Thyroid gland (tissue), 4 donors: ENCODE measurements around the gene XCL1. TPM values are rescaled to one million over a fixed set of nuclear protein-coding genes. Genes with fewer than 3 reads are reported as not detected.
A peak's percentile ranks its signal among the peaks of the same experiment; 100 is the strongest.
"Not testable (repeated sequence)": the region's sequence is repeated elsewhere in the genome, so short reads cannot be mapped to it uniquely, and the experiment has no call there.

Source experiments
- DNase-seq, 2 donors: peaks; one replicate each; pipeline ENCODE4 v3.0.0-alpha.2; 2019
- H3K27ac ChIP-seq, 3 donors: fragments of 200-600 bp; sonication (generic); 1 replicate in 2 of 3; 2 replicates in 1 of 3; pipeline ENCODE4 v1.5.1; 2016 to 2019; ENCODE audit warnings: mild to moderate bottlenecking in 1 of 3, moderate library complexity in 1 of 3
- H3K27me3 ChIP-seq: fragments of 200-600 bp; sonication (generic); one replicate; pipeline ENCODE4 v1.5.1; 2019
- H3K36me3 ChIP-seq, 2 donors: fragments of 200-600 bp; sonication (generic); one replicate each; pipeline ENCODE4 v1.5.1; 2016 to 2019
- H3K4me1 ChIP-seq, 2 donors: fragments of 200-600 bp; sonication (generic); one replicate each; pipeline ENCODE4 v1.5.1; 2017 to 2019
- H3K4me3 ChIP-seq, 3 donors: fragments of 200-600 bp; sonication (generic); replicated peaks in 1 of 3; 1 replicate in 2 of 3; 2 replicates in 1 of 3; pipeline ENCODE4 v1.5.1; 2016; ENCODE audit warnings: mild to moderate bottlenecking in 1 of 3
- H3K9me3 ChIP-seq: fragments of 200-600 bp; sonication (generic); one replicate; pipeline ENCODE4 v1.5.1; 2017
- CTCF ChIP-seq, 6 experiments: fragments of 200-600 bp in 3 of 6; fragments of 450-650 bp in 3 of 6; sonication (generic) in 3 of 6; IDR thresholded peaks; one replicate each; pipeline ENCODE4 v1.5.1; 2016 to 2019; ENCODE audit warnings: antibody characterized with exemption in 6 of 6, mild to moderate bottlenecking in 2 of 6, inconsistent platforms in 1 of 6, moderate library complexity in 1 of 6
- POLR2A ChIP-seq, 2 donors: fragments of 450-650 bp; IDR thresholded peaks; one replicate each; pipeline ENCODE4 v1.6.1; 2017; ENCODE audit warnings: antibody characterized with exemption in 2 of 2, mild to moderate bottlenecking in 2 of 2, moderate library complexity in 1 of 2
- WGBS, 2 donors: methylation state at CpG; one replicate each; pipeline ENCODE4 v1.1.5; 2017; 5-methylcytosine and 5-hydroxymethylcytosine counted together
- intact Hi-C: fragments of 100-400 bp; cut with DNase I; formaldehyde crosslinking; loops from one replicate; pipeline ENCODE4 v1.15.1; 2023
- total RNA-seq, 4 donors: library from RNA; depleted of rRNA; stranded (reverse); fragments of >200 nt; gene quantifications; one replicate each; pipeline ENCODE4 v1.2.3, GENCODE V29; 2016

Gene XCL1
- total RNA-seq, 4 donors from 2014 or later: 0.81 TPM; not detected in 3

GRCh38 chr1:168568346-168568745 lies 8.1 kb upstream of the XCL1 start:
- TF ChIP-seq POLR2A (IDR thresholded peaks at IDR 0.05) (no peak), CTCF (IDR thresholded peaks at IDR 0.05) (no peak)
- Histone ChIP-seq H3K4me1 (no peaks in the 10 kb centered on the region), H3K27ac (no peak overlapping the region), H3K9me3 (no peaks in the 10 kb centered on the region), H3K4me3 (no peak overlapping the region), H3K36me3 (no peaks in the 10 kb centered on the region), H3K27me3 (no peaks in the 10 kb centered on the region)
- intact Hi-C loops: loop anchor here (10.0 kb wide), 1 partner anchor 224 kb away; no protein-coding TSS in a partner anchor
- no peak for DNase-seq
- 60 to 74% methylated on average over 1 of the region's 1 CpG for WGBS, 2 donors

- DNase-seq: no peak
- Histone ChIP-seq H3K36me3 (no peaks in the 10 kb centered on the region), H3K27ac (no peak overlapping the region), H3K4me1 (no peaks in the 10 kb centered on the region), H3K4me3 (no peak overlapping the region), H3K9me3 (no peaks in the 10 kb centered on the region), H3K27me3 (no peaks in the 10 kb centered on the region)
- intact Hi-C loops: no loop called here
- no peak for TF ChIP-seq POLR2A (IDR thresholded peaks at IDR 0.05)
- no peak for TF ChIP-seq CTCF (IDR thresholded peaks at IDR 0.05)
- WGBS, 2 donors: 87 to 92% methylated on average over 3 of the region's 3 CpGs
Measured at GRCh38 chr1:168570652-168571051, 5.8 kb upstream of the XCL1 start.

- Histone ChIP-seq H3K27me3 (no peaks in the 10 kb centered on the region), H3K4me1 (no peaks in the 10 kb centered on the region), H3K27ac (no peak overlapping the region), H3K9me3 (no peaks in the 10 kb centered on the region), H3K4me3 (no peak overlapping the region), H3K36me3 (no peaks in the 10 kb centered on the region)
- 92 to 96% methylated on average over 3 of the region's 3 CpGs for WGBS, 2 donors
- TF ChIP-seq CTCF (IDR thresholded peaks at IDR 0.05): no peak
- no peak for TF ChIP-seq POLR2A (IDR thresholded peaks at IDR 0.05)
- intact Hi-C loops: no loop called here
- no peak for DNase-seq
Measured at GRCh38 chr1:168572633-168573032, 3.8 kb upstream of the XCL1 start.

GRCh38 chr1:168574234-168574633 lies 2.2 kb upstream of the XCL1 start:
- H3K4me3 ChIP-seq, intact Hi-C loops, H3K9me3 ChIP-seq, H3K27ac ChIP-seq, H3K27me3 ChIP-seq, H3K36me3 ChIP-seq, H3K4me1 ChIP-seq: not testable (repeated sequence)
- peak in 1 of 2 donors; percentile 6 for DNase-seq
- 7% methylated on average over 4 of the region's 4 CpGs for WGBS, 2 donors
- peak in 4 of 6 experiments; percentile 19 to 54 (median 35) for TF ChIP-seq CTCF (IDR thresholded peaks at IDR 0.05)

- H3K4me1 ChIP-seq: peaks cover under 1 to 14% of the 10 kb centered on the region in 2 donors
- H3K27ac ChIP-seq, H3K27me3 ChIP-seq, intact Hi-C loops, H3K36me3 ChIP-seq, H3K4me3 ChIP-seq, DNase-seq, H3K9me3 ChIP-seq: not testable (repeated sequence)
- 75 to 87% methylated on average over 2 of the region's 2 CpGs for WGBS, 2 donors
Measured at GRCh38 chr1:168578531-168579185, 2.3 kb downstream of the XCL1 start.

- DNase-seq, H3K27me3 ChIP-seq, H3K9me3 ChIP-seq, H3K4me3 ChIP-seq, H3K36me3 ChIP-seq, intact Hi-C loops, H3K27ac ChIP-seq: not testable (repeated sequence)
- H3K4me1 ChIP-seq: peaks cover 7 to 18% of the 10 kb centered on the region in 2 donors
- 91 to 94% methylated on average over 2 of the region's 2 CpGs for WGBS, 2 donors
Measured at GRCh38 chr1:168580290-168580689, 3.9 kb downstream of the XCL1 start.

GRCh38 chr1:168580991-168581390 lies 4.6 kb downstream of the XCL1 start:
- H3K27me3 ChIP-seq, H3K36me3 ChIP-seq, intact Hi-C loops, H3K9me3 ChIP-seq, DNase-seq, H3K4me3 ChIP-seq, H3K27ac ChIP-seq: not testable (repeated sequence)
- peaks cover 7 to 18% of the 10 kb centered on the region in 2 donors for H3K4me1 ChIP-seq
- 81 to 87% methylated on average over 7 of the region's 7 CpGs for WGBS, 2 donors
